Tibial nerve (tissue), 4 donors: ENCODE results near the gene DACH2. TPM values are rescaled to one million over a fixed set of nuclear protein-coding genes. Genes with fewer than 3 reads are reported as not detected.

Source experiments
- DNase-seq, 2 donors: peaks; one replicate each; pipeline ENCODE4 v3.0.0-alpha.2; 2019; ENCODE audit warnings: low spot score in 2 of 2
- H3K27ac ChIP-seq, 4 donors: fragments of 200-600 bp; sonication (generic) in 3 of 4; one replicate each; pipeline ENCODE4 v1.5.1; 2017 to 2019; ENCODE audit warnings: mild to moderate bottlenecking in 1 of 4
- H3K27me3 ChIP-seq, 2 donors: fragments of 200-600 bp; sonication (generic) in 1 of 2; one replicate each; pipeline versions ENCODE4 v1.5.1 to v1.6.0; 2017 to 2019
- H3K36me3 ChIP-seq, 3 donors: fragments of 200-600 bp; sonication (generic); one replicate each; pipeline ENCODE4 v1.5.1; 2018 to 2019
- H3K4me1 ChIP-seq, 4 donors: fragments of 200-600 bp; sonication (generic) in 3 of 4; one replicate each; pipeline ENCODE4 v1.5.1; 2017 to 2019
- H3K4me3 ChIP-seq, 4 donors: fragments of 200-600 bp; sonication (generic) in 3 of 4; one replicate each; pipeline ENCODE4 v1.5.1; 2017 to 2019; ENCODE audit warnings: mild to moderate bottlenecking in 1 of 4, moderate library complexity in 1 of 4
- H3K9me3 ChIP-seq, 4 donors: fragments of 200-600 bp; sonication (generic) in 3 of 4; one replicate each; pipeline ENCODE4 v1.5.1; 2017 to 2019
- EP300 ChIP-seq, 2 donors: sonication (generic); formaldehyde crosslinking; IDR thresholded peaks; one replicate each; pipeline ENCODE4 v1.6.1; 2017; ENCODE audit warnings: antibody characterized with exemption in 2 of 2, mild to moderate bottlenecking in 1 of 2
- POLR2A ChIP-seq, 2 donors: fragments of 450-650 bp; IDR thresholded peaks; one replicate each; pipeline ENCODE4 v1.6.1; 2017; ENCODE audit warnings: antibody characterized with exemption in 2 of 2, mild to moderate bottlenecking in 2 of 2, moderate library complexity in 2 of 2
- WGBS, 2 donors: methylation state at CpG; one replicate each; pipeline ENCODE4 v1.1.5; 2018; 5-methylcytosine and 5-hydroxymethylcytosine counted together
- small RNA-seq: library from RNA; depleted of rRNA; stranded (forward); fragments of <200 nt; gene quantifications from one replicate; pipeline ENCODE3, GENCODE V24; 2016
- total RNA-seq, 4 donors: library from RNA; depleted of rRNA; stranded (reverse); fragments of >200 nt; gene quantifications; one replicate each; pipeline ENCODE4 v1.1.0, GENCODE V29; 2016
- TF ChIP-seq, protein P1 (sequence below), 5 experiments: fragments of 200-600 bp in 3 of 5; fragments of 450-650 bp in 2 of 5; sonication (generic) in 3 of 5; IDR thresholded peaks; one replicate each; pipeline ENCODE4 v1.5.1; 2016 to 2019; ENCODE audit warnings: antibody characterized with exemption in 5 of 5, mild to moderate bottlenecking in 3 of 5, moderate library complexity in 2 of 5

Gene DACH2
- total RNA-seq, 4 donors from 2014 or later: 0.21 to 0.90 (median 0.44) TPM; not detected in 1

- DNase-seq: no peak
- Histone ChIP-seq H3K4me1 (no peaks in the 10 kb centered on the region), H3K27ac (no peak overlapping the region), H3K9me3 (no peaks in the 10 kb centered on the region), H3K27me3 (no peaks in the 10 kb centered on the region), H3K36me3 (no peaks in the 10 kb centered on the region), H3K4me3 (no peak overlapping the region)
- TF ChIP-seq POLR2A (IDR thresholded peaks at IDR 0.05) (no peak), EP300 (IDR thresholded peaks at IDR 0.05) (no peak)
- TF ChIP-seq, protein P1, sequence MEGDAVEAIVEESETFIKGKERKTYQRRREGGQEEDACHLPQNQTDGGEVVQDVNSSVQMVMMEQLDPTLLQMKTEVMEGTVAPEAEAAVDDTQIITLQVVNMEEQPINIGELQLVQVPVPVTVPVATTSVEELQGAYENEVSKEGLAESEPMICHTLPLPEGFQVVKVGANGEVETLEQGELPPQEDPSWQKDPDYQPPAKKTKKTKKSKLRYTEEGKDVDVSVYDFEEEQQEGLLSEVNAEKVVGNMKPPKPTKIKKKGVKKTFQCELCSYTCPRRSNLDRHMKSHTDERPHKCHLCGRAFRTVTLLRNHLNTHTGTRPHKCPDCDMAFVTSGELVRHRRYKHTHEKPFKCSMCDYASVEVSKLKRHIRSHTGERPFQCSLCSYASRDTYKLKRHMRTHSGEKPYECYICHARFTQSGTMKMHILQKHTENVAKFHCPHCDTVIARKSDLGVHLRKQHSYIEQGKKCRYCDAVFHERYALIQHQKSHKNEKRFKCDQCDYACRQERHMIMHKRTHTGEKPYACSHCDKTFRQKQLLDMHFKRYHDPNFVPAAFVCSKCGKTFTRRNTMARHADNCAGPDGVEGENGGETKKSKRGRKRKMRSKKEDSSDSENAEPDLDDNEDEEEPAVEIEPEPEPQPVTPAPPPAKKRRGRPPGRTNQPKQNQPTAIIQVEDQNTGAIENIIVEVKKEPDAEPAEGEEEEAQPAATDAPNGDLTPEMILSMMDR (IDR thresholded peaks at IDR 0.05): no peak
- 45 to 48% methylated on average over 3 of the region's 3 CpGs for WGBS, 2 donors
Observed at GRCh38 chrX:86845101-86845500, 696.9 kb downstream of the DACH2 start.

Small RNA genes lying within 50 kb of the gene (small RNA-seq; reads per million reads assigned to genes)
- gene FCF1P9 (not detected), gene RF00026 (not detected)

Other genes with a start within 250 kb of the DACH2 start
- 10 to 100 TPM; 16.2 to 27.8 (median 18.1) TPM for gene CHM, start 100.9 kb upstream of the DACH2 start, total RNA-seq